Central memory CD4-positive, alpha-beta T cell (primary cell): ENCODE measurements around the gene AIF1.

Source experiments
- DNase-seq: peaks from one replicate; pipeline ENCODE4 v3.0.0; 2022

Gene AIF1

GRCh38 chr6:31642798-31643570 is 27.9 kb downstream of the AIF1 start:
- no peak for DNase-seq

DNA sequence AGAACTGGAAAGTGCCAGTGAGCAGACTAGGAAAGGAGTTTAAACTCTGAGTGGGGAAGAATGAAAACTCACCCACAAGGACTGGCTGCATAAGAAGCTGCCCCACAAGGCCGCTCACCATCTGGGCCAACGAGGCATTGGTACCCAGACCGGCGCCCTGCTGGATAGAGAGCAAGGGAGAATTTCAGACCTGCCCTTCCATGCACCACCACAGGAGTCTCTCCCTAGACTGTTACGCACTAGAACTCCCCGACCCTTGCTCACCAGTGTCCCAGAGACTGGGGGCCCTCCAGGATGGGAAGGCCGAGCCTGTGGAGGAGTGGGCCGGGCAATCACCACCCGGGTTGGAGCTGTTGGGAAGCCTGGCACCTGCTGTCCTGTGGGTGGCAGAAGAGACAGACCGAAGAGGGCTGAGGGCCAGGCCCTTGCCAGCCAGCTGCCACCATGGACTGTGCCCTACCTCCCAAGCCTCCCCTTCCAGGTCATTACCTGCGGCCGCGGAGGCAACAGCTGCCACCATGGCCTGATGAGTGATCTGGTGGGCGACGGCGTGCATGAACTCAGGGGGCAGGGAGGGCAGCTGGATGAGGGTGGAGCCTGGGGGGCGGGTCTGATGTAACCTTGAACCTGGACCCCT is 28.9 kb downstream of the AIF1 start:
- no peak for DNase-seq

GRCh38 chr6:31645325-31645724 is 30.3 kb downstream of the AIF1 start:
- no peak for DNase-seq

DNA sequence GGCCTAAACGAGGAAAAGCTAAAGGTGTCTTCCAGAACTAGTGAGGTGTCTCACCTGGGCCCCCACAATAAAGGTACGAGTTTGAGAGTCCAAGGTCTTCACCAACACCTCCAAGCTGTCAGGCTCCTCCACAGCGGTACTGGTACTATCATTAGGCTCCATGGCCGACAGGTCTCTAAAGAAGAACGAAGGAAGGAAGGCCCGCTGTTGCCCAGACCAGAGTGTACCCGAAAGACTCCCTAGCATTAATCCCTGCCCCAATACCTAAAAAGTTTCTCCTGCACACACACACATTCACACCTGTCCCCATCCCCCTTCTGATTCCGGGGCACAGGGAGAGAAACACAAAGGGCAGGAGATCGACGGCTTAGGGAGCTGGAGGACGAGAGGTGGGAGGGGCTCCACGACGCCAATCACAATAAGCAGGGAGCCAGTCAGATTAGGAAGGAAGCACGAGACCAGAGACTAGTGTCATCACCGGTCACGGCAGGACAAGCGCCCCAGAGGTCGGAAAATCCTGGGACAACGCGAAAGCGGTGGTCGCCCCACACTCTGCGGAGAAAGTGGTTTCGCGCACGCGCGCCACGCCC is 36.7 kb downstream of the AIF1 start:
- no peak for DNase-seq

GRCh38 chr6:31652925-31653724 is 38.1 kb downstream of the AIF1 start:
- DNase-seq, result no peak

DNA sequence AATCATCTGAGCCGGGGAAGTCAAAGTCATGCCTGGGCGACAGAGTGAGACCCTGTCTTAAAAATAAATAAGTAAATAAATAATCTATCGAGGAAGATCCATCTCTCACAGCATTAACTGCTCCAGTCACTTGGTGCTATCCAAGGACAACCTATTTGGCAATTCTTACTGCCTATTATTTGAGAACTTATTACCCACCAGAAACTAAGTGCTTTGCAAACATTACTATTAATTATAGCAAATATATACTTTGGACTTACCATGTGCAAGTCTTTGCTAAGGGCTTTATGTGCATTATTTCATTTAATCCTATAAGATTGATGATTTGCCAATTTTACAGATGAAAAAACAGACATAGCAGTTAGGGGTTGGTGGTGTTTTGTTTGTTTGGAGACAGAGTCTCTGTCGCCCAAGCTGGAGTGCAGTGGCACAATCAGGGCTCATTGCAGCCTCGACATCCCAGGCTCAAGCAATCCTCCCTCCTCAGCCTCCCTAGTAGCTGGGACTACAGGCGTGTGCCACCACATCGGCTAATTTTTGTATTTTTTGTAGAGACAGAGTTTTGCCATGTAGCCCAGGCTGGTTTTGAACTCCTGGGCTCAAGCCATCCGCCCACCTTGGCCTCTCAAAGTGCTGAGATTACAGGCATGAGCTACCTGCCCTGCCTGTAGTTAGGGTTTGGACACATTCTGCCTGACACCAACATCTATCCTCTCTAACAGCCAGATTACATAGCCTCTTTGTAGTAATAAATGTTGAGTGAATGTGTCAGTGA is 39.7 kb downstream of the AIF1 start:
- DNase-seq, result no peak

GRCh38 chr6:31655349-31656237 is 40.6 kb downstream of the AIF1 start, which contains the start of gene APOM:
Gene APOM (plus strand): TSS chr6:31655894. CDS start chr6:31655967, 73 bp downstream.
- DNase-seq, result no peak

DNA sequence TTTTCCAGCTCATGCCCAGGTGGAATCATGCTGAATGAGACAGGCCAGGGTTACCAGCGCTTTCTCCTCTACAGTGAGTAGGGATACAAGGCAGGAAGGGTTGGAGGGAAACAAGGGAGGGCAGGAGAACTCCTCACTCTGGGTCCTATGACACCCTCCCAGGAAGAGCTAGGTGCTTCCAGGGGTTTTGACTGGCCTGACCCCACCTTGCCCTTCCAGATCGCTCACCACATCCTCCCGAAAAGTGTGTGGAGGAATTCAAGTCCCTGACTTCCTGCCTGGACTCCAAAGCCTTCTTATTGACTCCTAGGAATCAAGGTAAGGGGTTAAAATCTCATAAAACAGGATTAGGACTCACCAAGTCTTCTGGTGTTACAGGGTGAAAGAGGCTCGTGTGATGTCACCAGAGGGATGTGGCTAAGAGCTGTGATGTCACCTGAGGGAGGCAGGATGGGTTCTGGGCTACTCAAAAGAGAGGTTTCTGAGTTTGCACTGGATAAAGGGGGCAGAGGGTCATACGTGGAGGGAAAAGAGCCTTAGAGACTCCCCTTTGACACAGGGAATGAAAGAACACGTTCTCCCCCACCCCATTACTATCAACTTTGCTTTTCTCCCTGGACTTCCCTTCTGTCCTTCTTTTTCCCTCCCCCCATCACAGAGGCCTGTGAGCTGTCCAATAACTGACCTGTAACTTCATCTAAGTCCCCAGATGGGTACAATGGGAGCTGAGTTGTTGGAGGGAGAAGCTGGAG is 42.5 kb downstream of the AIF1 start:
- peak; percentile 20 for DNase-seq

GRCh38 chr6:31658158-31658688 is 43.2 kb downstream of the AIF1 start:
- no peak for DNase-seq

GRCh38 chr6:31658983-31659648 is 44.1 kb downstream of the AIF1 start:
- no peak for DNase-seq

DNA sequence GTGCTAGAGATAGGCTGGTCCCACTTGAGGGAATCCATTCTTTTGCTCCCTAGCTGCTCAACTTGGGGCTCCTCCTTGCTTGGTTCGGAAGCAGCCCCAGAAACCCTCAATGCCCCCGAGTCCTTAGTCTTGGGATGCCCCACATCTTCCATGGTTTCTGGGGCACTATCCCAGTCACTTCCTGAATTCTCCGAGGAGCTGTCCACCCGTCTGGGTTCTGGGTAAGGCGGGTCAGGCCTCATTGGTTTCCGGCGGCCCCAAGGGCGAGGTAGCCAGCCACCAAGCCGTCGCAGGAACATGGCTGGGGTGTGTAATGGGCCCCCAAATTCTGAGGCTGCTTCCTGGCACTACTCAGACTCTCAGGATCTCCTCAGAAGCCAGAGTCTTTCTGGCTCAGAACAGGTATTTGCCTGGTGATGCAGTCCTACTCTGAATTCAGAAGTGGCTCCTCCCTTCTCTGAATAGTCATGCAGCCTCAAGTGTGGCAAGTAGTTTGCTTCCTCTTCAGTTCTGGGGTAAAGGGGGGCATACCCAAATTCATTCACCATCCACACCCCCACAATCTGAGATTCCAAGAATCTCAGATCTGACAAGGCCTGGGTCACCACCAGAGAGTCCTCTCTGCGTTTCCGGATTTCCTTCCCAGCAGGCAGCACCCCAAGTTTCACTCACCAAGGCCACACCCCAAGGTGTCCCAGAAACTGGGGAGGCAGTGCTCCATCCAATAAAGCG is 44.8 kb downstream of the AIF1 start:
- peak; percentile 23 for DNase-seq

DNA sequence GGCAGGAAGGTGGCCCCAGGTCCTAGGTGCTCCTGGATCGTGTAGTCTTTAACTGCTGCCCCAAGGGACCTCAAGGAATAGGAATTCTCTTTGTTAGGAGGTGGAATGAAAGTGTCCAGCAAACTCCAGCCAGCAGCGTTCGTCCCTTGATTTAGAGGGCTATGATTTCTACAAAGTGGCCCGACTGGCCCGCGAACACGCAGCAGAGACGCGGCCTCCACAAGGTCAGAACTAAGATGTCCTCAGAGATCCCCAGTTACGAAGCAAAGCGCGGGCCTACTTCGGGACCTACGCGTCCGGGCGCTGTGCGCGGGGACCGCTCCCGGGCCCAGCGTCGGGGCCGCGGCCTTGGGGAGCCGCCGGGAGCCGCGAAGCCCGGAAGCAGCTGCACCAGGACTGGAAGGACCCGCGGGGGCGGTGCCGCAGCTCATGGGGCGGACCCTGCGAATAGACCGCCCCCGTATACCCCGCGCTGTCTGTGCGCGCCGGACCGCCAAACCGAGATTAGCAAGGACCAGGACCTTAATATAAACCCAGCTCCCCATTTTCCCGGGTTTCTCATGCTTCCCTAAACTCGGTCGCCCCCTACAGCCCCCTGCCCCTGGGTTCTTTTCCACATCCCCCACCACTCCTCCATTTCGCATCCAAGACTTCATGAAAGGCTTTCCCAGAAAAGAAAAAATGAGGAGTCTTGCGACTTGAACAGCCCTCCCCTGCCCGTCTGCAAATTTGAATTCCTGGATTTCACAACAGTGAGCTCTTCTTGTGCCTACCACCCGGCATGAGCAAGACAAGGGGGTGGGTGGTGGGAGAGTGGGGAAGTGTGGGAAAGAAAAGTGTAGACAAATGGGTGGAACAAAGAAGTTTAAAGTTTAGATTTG is 45.6 kb downstream of the AIF1 start, which contains the start of gene C6orf47:
TSS of gene C6orf47 (minus strand) at position 398 of the 881 bp plus-strand sequence. CDS start 831 bp downstream, outside the sequence.
- DNase-seq, result peak; percentile 62

DNA sequence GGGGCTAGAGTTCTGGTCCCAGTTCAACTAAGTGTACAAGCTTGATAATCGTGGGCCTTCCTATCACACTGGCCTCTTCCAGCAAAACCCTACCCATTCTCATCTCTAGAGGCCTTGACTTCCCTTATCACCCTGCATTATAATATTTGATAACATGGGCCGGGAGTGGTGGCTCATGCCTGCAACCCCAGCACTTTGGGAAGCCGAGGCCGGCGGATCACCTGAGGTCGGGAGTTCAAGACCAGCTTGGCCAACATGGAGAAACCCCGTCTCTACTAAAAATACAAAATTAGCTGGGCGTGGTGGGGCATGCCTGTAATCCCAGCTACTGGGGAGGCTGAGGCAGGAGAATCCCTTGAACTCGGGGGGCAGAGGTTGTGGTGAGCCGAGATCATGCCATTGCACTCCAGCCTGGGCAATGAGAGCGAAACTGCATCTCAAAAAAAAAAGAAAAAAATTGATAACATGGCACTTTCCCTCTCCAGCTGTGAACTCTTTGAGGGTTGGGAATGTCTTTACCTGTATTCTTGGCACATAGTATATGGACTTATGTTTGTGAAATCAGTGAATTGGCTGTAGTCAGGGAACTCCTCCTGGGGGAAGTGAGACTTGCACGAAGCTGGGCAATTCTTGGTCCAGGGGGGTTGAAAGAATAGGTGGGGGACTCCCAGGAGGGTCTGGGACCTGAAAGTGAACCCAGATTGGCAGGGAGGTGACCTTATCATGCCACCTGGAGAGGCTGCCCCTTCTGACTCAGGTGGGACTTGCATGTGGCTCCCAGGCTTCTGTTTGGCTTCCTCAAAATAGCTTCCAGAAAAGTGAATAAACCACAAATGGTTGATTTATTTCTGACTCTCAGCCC is 46.5 kb downstream of the AIF1 start:
- no peak for DNase-seq

DNA sequence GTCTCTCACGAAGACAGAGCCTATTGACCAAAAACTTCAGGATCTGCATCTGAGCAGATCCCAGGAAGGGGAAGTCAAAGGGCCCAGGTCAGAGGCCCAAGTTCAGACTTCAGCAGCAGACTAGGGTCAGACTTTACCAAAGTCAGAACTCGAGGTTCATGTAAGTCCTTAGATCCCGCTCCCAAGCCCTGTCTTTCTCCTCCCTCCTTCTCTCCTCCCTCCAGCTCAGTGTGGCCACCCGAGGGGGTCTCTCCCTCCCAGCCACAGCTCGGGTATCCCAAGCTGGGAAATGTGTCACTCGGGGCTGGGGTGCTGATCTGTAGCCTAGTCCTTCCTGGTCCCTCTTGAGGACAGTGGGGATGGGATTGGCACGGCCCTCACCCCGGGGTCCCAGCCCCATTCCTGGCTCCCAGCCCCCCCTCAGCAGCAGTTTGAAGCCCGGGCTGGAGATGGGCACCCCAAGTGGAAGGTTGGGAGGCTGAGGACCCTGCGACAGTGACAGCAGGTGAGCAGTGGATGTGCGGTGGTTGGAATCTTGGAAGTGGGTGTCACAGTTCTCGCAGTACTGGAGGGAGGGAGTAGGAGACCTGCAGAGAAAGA is 47.2 kb downstream of the AIF1 start:
- no peak for DNase-seq

- no peak for DNase-seq
Observed at GRCh38 chr6:31663126-31663960, 48.3 kb downstream of the AIF1 start.
